ENCODE results near the gene HDGF.

HDGF gene

DNA sequence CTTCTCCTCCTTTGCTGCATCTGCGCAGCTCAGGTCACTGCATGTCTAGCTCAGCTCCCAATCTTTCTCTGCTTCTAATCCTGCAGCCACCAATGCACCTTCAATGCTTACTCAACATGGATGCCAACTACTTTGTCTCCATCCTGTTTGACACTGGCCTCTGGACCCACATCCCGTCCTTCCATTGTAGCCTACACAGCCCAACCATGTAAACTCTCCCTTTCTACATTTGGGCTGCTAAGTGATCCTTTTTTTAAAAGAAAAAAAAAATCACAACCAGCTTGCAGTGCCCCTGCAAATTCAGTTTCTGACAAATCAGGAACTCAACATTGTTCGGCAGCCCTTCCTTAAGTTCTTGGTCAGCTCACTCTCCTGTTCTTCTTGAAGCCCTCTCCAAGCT, 36.6 kb downstream of the HDGF start:
- DNase-seq = no peak

DNA sequence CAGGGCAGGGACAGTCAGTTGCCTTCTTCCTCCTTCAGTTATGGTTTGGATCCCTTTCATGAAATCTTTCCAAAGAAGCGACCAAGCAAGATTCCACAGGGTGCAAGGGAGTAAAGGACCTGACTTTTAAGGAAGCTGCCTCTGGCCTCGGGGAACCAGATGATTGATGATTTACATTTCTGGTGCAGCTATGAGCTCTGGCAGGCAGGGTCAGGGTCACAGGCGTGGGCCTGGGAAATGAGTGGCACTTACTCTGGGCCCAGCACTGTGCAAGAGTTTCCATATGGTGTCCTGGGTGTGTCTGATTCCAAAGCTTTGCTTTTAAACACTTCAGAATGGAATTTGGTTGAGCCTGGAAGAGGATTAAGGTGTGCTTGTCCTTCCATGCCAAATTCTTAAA, 38.8 kb downstream of the HDGF start:
- no peak for DNase-seq

DNA sequence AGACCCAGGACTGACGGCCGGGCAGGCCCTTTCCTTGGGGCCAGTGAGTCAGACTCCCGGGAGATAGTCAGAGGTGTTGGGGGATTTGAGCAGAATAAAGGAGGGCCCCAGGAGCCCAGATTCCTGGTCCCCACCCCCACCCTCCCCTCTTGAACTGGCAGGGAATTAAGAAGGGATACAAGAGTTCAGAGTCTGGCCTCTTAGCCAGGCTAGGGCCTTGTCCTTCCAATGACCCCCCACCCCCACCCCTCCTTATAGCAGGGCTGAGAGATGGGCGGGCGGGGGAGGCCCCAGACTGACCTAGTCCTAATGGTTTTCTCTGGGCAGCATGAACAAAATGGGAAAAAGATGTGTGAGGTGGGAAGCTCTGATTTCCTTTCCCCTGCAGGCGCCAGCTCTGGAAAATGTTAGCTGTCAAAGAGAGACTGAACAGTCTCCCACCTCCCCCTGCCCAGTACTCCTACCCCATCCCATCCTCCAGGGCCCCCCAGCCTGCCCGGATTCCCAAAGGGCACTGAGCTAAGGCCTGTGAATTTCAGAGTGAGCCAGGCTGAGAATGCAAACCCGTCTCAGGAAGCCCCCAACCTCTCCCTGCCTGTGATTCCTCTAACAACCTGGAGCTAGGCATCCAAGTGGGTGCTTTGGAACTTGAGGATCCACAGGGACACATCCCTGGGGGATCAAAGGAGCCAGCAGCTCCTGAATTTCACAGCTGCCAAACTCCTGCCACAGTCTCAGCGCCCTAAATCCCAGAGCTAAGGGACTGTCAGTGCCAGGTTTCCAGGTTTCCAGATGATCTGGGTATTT, 40.3 kb downstream of the HDGF start:
- no peak for DNase-seq

DNA sequence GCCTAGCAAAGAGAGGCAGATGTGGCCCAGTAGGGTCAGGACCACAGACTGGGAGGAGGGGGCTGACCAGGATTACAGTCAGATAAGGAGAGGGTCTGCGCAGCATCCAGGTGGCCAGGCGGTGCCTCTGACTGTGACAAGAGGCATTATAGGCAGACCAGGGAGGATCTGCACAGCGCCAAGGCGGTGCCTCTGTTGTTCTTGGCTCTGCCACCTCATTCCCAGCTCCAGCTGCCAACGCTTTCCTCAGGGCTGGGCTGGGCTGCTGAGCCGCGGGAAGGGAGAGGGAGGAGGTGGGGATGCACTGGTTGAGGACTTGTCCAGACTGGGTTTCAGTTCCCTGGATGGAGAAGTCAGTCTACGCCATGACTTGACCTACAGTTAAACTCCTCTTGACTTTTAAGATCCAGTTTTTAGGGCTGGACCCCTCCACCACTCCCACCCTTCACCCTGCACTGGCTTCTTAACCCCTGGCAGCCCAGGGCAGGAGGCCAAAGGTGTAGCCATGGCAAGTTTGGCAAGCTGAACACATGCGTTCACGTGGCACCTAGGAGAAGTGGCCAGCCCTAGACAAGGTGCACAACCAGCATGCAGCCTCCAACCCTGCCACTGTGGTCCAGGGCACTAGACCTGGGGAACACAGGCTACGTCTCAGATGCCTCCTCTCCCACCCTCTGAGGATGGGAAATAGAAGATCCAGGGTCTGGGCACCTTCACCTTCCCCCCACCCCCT, 41.6 kb downstream of the HDGF start:
- no peak for DNase-seq

DNA sequence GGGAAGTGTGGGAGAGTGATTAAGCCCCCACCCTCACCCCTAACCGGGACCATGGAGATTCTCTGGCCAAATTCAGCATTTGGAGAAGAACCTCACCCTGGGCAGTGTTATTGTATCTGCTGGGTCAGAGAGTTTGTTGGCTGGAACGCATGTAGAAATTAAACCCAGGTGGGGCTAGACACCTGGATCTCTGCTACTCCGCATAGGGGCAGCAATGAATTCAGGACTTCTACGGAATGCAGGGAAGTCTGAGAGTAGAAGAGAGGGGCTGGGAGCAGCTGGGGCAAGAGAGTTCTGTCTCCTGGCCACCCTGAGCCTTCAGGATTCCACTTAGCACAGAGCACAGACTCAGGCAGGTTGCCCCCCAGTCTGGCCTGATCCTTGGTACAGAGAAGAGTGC, 42.4 kb downstream of the HDGF start:
- no peak for DNase-seq

DNA sequence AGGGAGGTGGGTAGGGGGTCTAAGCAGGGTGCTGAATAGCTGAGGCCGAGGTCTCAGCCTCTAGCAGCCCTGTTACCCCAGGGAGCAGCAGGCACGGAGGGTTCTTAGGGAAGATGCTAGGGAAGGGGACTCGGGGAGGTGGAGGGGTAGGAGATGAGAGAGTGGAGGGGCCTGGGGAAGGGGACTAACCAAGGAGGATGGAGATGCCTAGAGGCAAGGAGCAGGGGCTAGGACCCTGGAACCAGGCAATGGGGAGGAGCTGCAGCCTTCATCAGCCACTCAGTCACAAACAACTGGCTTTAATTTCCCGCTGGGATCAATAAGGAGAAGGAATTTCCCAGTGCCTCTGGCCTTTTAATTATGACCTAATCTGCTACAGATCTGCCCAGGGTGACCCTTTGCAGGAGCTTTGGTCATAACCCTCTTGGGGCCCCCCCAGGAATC, 43.2 kb downstream of the HDGF start:
- DNase-seq = no peak

DNA sequence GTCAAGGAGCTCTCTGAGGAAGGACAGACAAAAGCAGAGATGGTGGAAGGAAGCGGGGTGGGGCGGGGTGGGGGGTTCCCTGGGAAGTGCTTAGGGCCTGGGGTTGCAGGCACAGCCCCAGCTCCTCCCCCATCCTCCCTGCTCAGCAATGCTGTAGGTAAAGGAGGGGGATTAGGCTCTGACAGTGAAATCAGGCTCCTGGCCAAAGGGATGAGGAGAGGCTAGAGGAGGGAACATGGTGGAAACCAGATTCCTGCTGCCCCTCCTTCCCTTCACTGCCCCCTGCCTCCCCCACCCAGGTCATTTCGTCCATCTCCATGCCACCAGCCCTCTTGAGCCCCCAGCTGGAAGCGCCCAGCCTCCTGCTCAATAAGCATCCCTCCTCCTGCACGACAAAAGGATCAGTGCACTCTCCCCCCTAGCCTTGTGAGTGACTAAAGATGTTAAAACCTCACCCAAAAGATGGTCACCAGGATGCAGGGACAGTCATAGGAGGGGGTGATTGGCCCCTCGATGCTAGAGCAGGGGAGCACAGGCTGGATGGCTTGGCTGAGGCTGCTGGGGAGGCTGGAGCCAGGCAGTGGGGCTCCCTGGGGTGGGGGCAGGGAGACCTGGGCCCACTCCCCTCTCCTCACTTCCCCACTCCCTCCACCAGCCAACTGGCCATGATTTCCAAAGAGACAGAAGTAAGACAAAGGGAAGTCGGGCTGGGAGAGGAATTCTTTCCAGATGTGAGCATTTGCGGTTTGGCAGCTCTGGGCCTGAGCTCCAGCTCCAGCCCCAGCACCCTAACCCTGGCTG, 43.9 kb downstream of the HDGF start:
- DNase-seq = no peak

DNA sequence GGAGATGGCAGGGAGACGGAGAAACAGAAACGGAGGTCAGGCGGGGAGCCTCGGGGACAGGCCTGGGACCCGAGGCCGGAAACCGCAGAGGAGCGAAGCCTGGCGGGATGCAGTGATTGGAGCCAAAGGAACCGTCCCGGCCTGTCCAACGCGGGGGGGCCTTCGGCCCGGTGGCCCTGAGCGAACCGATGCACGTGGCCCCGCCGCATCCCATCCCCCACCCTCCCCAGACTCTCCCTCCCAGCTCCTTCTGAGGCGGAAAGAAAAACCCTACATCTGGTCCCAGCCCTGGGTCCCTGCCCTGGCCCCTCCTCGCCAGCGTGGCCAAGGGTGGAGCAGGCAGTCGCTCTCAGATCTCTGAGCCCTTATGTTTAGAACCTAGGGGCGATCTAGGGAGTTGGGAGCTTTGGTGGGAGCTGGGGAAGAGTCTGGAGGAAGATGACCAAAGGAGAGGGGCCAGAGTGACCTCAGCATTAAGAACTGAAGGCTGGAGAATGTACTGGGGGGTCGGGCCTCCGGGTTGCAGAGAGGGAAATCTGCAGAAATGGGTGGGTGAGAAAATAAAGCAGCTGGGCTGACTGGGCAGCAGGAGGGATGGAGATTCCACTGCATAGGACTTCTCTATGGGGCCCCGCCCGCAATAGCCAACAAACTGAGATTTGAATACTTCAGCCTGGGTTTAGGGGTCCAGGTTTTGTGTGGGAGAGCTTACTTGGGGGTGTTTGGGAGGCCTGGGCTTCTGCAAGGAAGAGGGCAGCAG, 44.6 kb downstream of the HDGF start:
- DNase-seq = no peak

DNA sequence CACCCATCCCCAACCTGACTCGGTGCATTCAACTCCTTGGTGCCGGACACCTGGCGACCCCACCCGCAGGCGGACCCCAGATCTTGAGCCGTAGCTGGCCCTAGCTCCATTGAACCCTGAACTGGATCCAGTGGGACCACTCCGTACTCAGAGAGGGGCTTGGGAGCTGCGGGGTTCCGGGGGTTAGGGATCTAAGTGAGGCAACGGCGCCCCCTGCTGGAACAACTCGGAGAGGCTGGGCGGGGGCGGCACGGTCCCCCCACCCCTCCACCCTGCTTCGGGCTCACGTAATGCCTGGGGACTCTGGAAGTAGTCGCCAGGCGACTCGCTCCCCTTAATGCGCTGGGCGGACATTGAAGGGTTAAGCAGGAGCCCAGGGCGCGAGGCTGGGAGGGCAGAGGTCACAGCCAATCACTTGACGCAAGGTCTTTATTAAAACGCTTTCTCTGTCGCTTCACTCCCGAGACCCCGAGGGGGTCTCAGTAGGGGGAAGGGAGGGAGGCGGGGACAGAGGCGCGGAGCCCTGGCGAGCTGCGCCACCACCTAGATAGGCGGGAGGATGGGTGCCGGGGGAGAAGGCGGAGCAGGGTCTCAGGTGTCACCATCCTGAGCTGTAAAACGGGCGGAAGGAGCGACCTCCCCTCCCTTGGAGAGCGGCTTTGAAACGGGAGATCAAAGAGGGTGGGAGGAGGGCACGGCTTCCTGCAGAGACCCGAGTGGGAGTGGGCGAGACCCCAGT, 45.4 kb downstream of the HDGF start:
- no peak for DNase-seq

DNA sequence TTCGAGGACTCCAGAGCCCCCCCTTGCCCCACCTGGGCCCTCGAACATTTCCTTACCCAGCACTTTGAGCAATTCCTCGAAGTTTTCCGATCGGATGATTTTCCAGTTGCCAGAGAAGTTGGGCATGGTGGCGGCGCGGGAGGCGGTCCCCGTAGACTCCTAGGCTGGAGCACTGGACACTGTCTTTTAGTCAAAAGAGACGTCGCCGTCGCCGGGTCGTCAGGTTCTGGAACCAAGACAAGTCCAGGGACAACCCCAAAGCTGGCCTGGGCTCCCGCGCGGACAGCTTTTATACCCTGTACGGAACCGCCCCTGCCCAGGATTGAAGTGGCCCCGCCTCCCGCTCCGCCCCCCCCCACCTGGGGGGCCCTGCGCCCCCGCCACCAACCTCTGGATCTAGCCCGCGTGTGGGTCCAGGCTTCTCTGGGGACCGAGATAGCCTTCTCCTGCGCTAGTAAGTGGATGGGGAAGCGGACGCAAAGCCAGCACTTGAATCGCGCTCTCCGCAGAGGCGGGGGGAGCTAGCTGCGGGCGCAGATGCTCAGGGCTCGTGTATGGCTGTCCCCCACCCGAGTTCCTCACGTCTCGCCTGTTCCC, 46.1 kb downstream of the HDGF start, which contains the start of gene CRABP2:
Gene CRABP2, minus strand, starts transcription at position 263 of the 597 bp plus-strand sequence. Its CDS starts 137 bp downstream, at position 126.
- no peak for DNase-seq

DNA sequence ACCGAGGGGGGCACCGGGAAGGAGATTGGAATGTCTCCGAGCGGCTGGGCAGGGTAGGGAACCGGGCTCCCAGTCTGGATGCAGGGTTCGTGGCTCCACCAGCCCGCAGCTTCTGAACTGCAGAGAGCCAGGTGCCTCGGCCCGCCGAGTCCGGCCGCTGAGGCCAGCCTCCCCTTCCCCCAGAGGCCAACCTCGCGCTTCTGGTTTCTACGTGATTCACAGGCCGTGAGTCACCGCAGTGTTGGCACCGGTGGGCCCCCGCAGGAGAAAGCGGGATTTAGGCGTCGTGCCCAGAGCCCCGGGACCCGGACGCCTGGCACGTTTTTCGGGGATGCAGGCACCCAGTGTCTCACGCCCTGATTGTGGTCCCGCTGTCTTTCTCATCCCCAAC, 46.5 kb downstream of the HDGF start:
- DNase-seq = no peak

DNA sequence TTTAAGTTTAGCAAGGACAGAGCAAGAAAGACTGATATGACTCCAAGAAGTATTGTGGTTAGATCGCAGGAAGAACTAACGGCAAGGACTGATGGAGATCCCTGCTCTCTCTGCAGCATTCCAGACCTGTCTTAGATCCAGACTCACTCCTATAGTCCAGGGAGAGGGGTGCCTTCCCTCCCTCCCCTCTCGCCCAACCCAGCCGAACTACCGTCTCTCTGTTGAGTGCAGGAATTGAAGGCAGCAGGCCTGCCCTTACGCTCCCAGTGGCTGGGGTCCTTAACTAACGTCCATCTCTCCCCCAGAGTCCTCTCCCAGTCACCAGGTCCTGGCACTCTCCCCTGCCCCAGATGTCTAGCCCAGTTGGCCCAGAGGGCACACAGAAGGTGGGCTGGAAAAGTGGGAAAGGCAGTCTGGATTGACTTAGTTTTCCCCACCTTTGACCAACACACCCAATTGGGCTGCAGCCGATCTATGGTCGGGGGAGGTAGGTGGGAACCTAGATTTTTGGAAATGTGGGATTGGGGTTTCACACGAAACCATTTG, 47.2 kb downstream of the HDGF start:
- no peak for DNase-seq

DNA sequence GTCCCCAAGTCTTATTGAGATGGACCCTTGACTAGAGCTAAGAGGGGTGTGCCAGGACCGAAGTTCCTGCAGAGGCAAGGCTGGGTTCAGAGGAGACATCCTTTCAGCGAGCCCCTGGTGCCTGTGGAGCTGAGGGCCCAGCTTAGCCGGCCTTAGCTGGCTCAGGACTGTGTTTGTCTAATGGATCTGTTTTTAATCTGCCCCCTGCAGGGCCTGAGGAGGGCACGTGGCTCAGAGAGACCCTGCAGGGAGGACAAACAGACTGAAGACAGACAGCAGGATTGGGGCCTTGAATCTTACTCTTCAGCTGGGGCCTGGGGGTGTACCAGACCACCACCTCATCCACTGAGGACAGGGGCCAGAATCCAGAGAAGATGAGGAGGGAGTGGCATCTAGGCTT, 47.7 kb downstream of the HDGF start:
- DNase-seq = no peak

DNA sequence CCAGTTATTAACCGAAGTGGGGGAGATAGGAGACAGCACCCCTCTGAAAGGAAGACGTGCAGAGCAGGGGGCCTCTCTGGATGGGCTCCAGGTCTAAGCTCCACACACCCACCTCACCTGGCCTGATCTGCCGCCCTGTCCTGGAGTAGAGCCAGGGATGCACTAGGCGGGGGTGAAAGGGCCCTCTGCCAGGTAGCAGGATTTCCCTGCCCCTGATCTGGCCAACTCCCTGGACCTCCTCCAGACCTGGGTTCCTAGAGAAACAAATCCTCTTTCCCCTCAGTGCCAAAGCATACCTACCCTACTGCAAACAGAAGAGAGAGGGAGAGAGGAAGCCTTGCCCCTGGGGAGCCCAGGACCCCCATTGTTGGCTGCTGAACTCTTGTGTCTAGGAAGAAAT, 48.1 kb downstream of the HDGF start:
- DNase-seq = no peak

DNA sequence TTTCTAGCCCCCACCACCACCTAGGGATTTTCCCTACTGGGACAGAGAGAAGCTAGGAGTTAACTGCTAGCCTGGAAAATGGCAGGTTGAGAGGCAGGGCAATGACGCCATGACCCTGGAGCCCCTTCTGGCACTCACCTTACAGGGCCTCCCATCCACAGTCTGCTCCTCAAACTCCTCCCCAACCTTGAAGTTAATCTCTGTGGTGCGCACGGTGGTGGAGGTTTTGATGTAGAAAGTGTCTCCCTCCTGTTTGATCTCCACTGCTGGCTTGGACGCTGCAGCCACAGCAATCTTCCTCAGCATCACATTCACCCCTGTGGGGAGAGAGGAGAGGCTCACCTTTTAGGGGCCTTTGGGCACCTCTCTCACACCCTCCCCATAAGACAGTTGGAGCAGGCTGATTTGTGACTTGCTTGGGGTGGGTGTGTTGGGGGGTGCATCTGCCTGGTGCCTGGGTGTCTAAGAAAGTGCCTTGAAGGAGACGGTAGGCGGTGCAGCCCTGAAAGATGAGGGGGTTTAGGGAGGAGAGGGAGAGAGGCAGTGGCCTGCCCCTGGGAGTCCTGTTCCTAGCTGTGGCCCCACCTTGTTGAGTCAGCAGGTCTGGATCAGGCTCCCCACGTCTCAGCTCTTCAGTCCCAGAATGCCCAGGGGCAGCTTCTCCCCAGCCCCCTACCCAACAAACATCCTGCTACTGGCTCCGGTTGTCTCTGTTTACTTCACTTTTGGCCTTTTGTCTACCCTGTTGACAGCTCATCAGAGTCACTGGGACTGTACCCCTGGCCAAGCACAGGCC, 50.5 kb downstream of the HDGF start:
- DNase-seq = no peak

DNA sequence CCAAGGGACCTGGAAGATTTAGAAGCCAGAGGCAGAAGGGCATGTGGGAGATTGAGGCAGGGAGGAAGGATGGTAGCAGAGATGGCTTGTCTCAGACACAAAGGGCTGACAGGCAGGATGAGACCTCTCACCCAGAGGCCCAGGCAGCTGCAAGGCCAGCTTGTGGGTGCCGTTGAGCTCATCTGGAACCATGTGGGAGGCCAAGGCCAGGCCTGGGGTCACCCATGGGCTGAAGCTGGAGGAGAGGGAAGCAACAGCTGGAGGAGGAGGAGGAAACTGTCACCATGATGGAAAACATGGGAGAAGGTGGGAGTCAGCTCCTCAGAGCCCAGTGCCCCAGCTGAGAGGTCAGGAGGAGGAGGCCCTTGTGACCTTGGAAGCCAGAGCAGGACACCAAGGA, 52.5 kb downstream of the HDGF start:
- DNase-seq = no peak

DNA sequence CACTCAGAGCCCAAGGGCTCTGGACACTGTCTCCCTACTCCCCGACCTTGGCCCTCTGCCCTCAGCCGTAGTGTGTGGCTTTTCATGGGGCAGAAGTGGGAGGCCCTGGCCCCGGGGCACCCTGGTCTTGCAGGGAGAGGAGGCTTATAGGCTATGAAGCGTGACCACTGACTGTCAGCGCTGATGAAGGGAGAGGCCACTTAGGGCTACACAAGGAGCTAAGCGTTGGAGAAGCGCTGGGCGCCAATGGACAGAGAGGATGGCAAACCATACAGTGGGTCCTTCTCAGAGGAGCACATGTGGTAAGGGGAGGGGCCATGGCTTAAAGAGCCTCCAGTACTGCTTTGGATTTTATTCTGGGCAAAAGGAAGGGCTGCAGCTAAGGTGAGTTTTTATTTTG, 54.0 kb downstream of the HDGF start:
- DNase-seq = no peak

DNA sequence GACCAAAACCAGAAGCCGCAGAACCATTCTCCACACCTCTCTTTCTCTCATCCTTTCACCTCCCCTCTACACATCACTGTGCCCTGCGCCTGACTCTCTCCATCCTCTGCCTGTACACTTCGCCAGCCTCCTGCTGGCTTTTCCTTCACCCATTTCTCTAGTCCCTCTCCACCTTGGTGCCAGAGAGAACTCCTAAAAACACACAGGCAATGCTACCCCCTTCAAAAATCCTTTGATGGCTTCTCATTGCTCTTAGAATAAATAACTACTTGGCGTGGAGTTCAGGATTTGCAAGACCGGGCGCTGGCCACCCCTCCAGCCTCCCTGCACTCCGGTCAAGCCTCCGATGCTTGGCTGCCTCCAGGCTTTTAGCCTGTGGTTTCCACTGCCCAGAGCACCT, 54.7 kb downstream of the HDGF start:
- no peak for DNase-seq

DNA sequence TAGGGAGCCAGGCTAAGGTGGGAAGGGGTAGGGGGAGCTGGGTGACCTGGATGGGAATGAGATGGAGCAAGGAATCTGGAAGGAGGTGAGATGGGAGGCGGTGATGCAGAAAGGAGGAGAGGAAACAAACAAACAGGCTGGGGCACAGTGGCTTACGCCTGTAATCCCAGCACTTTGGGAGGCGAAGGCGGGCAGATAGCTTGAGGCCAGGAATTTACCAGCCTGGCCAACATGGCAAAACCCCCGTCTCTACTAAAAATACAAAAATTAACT, 56.8 kb downstream of the HDGF start:
- no peak for DNase-seq

DNA sequence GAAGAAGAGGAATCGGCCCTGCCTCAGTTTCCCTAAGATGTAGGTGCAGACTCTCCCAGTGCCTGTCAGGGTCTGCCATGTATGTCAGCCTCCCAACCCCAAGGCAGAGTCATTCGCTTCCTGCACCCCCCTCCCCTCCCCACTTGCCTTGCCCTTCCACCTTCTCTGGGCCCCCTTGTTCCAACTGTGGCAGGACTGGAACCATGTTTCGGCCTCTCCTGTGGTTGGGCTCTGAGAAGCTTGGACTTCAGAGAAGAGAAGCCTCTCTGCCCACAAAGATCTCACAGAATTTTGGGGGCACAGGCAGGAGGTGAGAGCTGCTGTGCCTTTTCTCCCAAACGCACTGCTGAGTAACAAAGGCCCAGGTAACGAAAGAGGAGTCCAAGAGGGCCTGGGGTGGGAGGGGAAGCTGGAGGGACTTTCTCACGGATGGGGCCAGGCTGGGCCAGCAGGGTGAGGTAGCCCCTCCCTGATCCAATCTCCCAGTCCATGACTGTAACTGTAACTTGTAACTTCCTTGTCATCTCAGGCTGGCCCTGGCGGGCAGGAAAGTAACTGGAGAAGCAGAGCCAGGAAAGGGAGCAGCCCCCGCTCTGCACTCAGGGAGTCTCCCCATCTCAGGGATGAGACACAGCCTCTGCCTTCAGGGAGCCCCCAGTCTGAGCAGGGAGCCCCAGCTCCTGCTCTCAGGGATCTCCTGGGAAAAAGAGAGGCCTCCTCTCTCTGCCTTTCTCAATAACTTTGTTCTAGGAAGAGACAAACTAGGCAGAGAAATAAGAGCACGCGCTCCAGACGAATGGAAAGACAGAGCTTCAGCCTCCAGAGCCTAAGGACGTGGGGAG, 57.4 kb downstream of the HDGF start:
- DNase-seq = no peak

All from CD4-positive, alpha-beta T cell treated with Interleukin-4 for 4 hours (primary cell).